ENCODE results near the gene USP40. TPM values are rescaled to one million over a fixed set of nuclear protein-coding genes. Genes with fewer than 3 reads are reported as not detected.

The USP40 gene
- polyA plus RNA-seq, 4 donors = 19.3 to 40.9 (median 30.6) TPM

DNA sequence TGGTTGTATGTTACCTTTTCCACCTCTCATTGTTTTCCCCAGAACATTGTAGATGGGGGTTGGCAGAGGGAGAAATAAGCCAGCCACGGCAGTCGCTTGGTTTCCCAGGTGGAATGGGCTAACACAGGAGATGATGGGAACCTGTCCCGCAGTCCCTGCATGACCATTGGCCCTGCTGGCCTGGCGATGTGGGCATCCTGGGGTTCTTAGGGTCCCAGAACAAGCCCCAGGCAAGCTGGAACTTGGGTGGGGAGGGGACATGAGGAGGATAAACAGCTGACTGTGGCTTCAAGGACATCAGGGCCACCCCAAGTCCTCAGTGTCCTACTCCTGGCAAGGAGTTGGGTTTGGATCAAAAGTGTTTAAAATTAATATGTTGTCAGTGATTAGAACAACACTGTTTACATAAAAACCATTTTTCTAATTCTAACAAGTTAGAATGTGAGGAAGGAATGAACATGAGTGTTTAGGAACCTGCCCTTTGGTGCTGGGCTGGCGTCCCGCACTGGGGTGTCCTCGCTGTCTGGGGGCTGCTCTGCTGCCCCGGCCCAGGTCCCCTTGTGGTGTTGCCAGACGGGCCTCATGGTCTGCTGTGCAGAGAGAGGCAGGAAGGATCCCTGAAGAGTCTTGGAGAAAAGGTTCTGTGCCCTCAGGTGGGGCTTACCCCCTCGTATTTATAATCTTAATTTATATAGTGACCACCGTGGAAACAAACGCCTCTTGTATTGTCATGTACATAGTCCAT is 95.1 kb downstream of the USP40 start:
- no peak for FAIRE-seq
- no peak for DNase-seq
- Histone ChIP-seq H3K36me3 (ENCODE audit: control insufficient read depth in 3 of 3, insufficient read depth in 2 of 3, low read depth in 1 of 3, low read length in 3 of 3) (peaks cover 7 to 79% (median 38%) of the 10 kb centered on the region in 3 donors), H3K27me3 (ENCODE audit: control insufficient read depth in 3 of 3, insufficient read depth in 3 of 3, low read length in 3 of 3) (no peaks in the 10 kb centered on the region), H3K9me3 (ENCODE audit: control insufficient read depth in 2 of 2, insufficient read depth in 1 of 2, low read depth in 1 of 2, low read length in 1 of 2) (peaks cover 0 to 8% of the 10 kb centered on the region in 2 donors), H3K4me3 (ENCODE audit: low read depth in 1 of 3, low read length in 3 of 3) (no peak overlapping the region), H3K4me1 (ENCODE audit: control insufficient read depth in 3 of 3, insufficient read depth in 2 of 3, low read depth in 1 of 3, low read length in 2 of 3) (peaks cover 0 to 7% (median 0%) of the 10 kb centered on the region in 3 donors), H3K27ac (ENCODE audit: low read depth in 1 of 3, low read length in 2 of 3) (no peak overlapping the region)
- 92 to 95% (median 94%) methylated on average over 12 of the region's 12 CpGs for WGBS, 3 donors

DNA sequence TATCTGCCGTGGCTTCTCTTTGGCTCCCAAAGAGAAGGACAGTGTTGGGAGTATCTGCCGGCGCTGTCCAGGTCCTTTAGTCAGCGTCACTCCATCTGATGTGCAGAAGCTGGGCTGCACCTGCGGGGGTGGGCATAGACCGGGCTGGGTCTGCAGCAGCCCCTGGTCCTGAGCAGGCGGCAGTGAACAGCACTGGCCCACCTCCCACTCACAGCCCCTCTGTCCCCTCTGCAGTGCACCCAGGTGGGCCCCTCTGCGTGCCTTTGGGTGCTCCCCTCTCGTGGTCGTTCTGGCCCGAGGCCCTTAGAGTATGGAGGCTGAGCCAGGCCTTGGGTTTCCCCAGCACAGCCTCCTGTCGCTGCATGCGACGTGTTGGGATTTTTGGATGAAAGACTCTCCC is 95.7 kb downstream of the USP40 start:
- no peak overlapping the region for H3K4me3 ChIP-seq (ENCODE audit: low read depth in 1 of 3, low read length in 3 of 3)
- peaks cover 0 to 8% of the 10 kb centered on the region in 2 donors for H3K9me3 ChIP-seq (ENCODE audit: control insufficient read depth in 2 of 2, insufficient read depth in 1 of 2, low read depth in 1 of 2, low read length in 1 of 2)
- H3K4me1 ChIP-seq (ENCODE audit: control insufficient read depth in 3 of 3, insufficient read depth in 2 of 3, low read depth in 1 of 3, low read length in 2 of 3) = peaks cover 0 to 7% (median 0%) of the 10 kb centered on the region in 3 donors
- H3K36me3 ChIP-seq (ENCODE audit: control insufficient read depth in 3 of 3, insufficient read depth in 2 of 3, low read depth in 1 of 3, low read length in 3 of 3) = peaks cover 7 to 74% (median 39%) of the 10 kb centered on the region in 3 donors
- no peak for DNase-seq
- H3K27me3 ChIP-seq (ENCODE audit: control insufficient read depth in 3 of 3, insufficient read depth in 3 of 3, low read length in 3 of 3) = no peaks in the 10 kb centered on the region
- no peak for FAIRE-seq
- WGBS, 3 donors = 89 to 98% (median 95%) methylated on average over 14 of the region's 14 CpGs
- H3K27ac ChIP-seq (ENCODE audit: low read depth in 1 of 3, low read length in 2 of 3) = peak overlapping the region in 2 of 3 donors; percentile 36 to 76

DNA sequence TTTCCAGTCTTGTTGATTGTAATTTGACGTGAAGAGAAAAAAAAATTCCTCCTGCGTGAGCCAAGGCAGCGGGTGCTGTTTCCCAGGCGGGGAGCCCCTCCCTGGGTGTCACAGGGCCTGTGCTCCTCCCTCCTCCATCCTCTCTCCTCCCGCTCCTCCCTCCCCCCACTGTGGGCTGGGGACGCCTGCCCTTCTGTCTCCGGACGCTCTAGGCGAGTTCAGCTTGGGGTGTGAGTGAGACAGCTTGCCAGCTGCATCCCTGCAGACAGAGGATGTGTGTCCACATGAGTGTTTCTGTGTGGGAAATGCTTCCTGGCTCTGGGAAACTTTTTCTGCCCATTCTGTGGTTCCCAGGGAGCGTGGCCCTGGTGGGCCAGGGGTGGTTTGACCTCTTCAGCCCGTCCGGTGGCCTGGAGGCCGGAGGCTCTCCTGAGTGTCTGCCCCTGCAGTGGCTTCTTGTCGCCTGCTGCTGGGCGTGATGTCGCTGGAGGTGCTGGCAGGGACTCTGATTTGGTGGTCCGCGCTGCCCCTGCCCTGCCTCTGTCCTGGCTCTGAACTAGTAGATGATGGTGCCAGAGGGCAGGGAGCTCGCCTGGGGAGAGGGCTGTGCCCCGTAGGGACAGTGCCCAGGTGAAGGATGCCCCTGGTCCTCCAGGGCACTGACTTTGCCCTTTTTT is 96.4 kb downstream of the USP40 start:
- H3K4me1 ChIP-seq (ENCODE audit: control insufficient read depth in 3 of 3, insufficient read depth in 2 of 3, low read depth in 1 of 3, low read length in 2 of 3) = peaks cover 0 to 7% (median 0%) of the 10 kb centered on the region in 3 donors
- no peak overlapping the region for H3K4me3 ChIP-seq (ENCODE audit: low read depth in 1 of 3, low read length in 3 of 3)
- FAIRE-seq (no peak), DNase-seq (peak in 1 of 2 donors; percentile 43)
- peak overlapping the region in 2 of 3 donors; percentile 36 to 76 for H3K27ac ChIP-seq (ENCODE audit: low read depth in 1 of 3, low read length in 2 of 3)
- peaks cover 7 to 73% (median 36%) of the 10 kb centered on the region in 3 donors for H3K36me3 ChIP-seq (ENCODE audit: control insufficient read depth in 3 of 3, insufficient read depth in 2 of 3, low read depth in 1 of 3, low read length in 3 of 3)
- WGBS, 3 donors = 70 to 93% (median 87%) methylated on average over 20 of the region's 20 CpGs
- H3K9me3 ChIP-seq (ENCODE audit: control insufficient read depth in 2 of 2, insufficient read depth in 1 of 2, low read depth in 1 of 2, low read length in 1 of 2) = peaks cover 0 to 8% of the 10 kb centered on the region in 2 donors
- no peaks in the 10 kb centered on the region for H3K27me3 ChIP-seq (ENCODE audit: control insufficient read depth in 3 of 3, insufficient read depth in 3 of 3, low read length in 3 of 3)

DNA sequence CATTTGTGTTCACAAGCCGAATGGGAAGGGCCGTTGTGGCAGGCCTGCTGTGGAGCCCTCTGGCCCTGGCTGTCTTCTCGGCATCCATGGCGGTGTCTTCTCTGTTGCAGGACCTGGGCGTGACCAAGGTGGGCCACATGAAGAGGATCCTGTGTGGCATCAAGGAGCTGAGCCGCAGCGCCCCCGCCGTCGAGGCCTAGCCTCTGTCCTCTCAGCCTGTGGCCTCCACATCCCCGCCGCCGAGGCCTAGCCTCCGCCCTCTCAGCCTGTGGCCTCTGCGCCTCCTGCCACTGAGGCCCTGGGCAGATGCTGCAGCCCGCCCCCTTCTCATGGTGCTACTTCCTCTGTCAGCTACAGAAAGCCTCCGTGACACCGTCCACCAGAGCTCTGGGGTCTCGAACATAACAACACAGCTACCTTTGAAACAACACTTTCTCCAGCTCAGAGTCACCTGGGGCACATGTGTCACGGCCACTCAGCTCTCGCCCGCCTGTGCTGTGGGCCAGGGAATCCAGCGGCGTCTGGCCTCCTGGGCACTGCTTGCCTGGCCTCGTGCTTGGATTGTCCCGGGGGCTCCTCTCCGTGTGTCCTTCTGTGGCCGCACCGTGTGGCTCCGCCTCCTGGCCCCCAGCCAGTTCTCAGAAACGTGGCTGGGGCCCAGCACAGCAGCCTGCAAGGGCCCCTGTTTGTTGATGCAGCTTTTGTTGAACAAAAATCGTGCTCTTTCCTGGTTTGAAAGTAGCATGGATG is 97.1 kb downstream of the USP40 start:
- peak in 1 of 2 donors; percentile 28 for DNase-seq
- Histone ChIP-seq H3K27me3 (ENCODE audit: control insufficient read depth in 3 of 3, insufficient read depth in 3 of 3, low read length in 3 of 3) (no peaks in the 10 kb centered on the region), H3K4me1 (ENCODE audit: control insufficient read depth in 3 of 3, insufficient read depth in 2 of 3, low read depth in 1 of 3, low read length in 2 of 3) (peaks cover 0 to 5% (median 0%) of the 10 kb centered on the region in 3 donors), H3K36me3 (ENCODE audit: control insufficient read depth in 3 of 3, insufficient read depth in 2 of 3, low read depth in 1 of 3, low read length in 3 of 3) (peaks cover 11 to 79% (median 42%) of the 10 kb centered on the region in 3 donors), H3K4me3 (ENCODE audit: low read depth in 1 of 3, low read length in 3 of 3) (no peak overlapping the region), H3K9me3 (ENCODE audit: control insufficient read depth in 2 of 2, insufficient read depth in 1 of 2, low read depth in 1 of 2, low read length in 1 of 2) (peaks cover 0 to 8% of the 10 kb centered on the region in 2 donors), H3K27ac (ENCODE audit: low read depth in 1 of 3, low read length in 2 of 3) (peak overlapping the region; percentile 21 to 76 (median 36))
- WGBS, 3 donors = 75 to 80% (median 79%) methylated on average over 32 of the region's 32 CpGs
- no peak for FAIRE-seq

DNA sequence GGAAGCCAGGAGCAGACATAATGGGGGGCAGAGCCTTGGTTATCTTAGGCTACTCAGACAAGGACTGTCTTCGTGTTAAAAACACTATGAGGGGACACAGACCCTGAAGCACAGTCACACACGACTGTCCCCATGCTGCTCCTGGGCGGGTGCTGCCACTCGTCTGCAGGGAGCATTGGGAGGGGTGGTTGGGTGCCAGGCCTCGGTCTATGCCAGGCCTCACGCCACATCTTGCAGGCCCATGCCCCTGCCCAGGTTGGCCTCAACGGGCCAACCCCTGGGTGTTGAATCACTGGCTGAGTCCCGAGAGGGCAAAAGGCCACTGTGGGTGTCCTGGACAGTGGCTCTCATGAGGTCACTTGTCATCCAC is 97.9 kb downstream of the USP40 start:
- Histone ChIP-seq H3K36me3 (ENCODE audit: control insufficient read depth in 3 of 3, insufficient read depth in 2 of 3, low read depth in 1 of 3, low read length in 3 of 3) (peaks cover 11 to 81% (median 49%) of the 10 kb centered on the region in 3 donors), H3K4me3 (ENCODE audit: low read depth in 1 of 3, low read length in 3 of 3) (no peak overlapping the region), H3K9me3 (ENCODE audit: control insufficient read depth in 2 of 2, insufficient read depth in 1 of 2, low read depth in 1 of 2, low read length in 1 of 2) (peaks cover 0 to 8% of the 10 kb centered on the region in 2 donors), H3K27ac (ENCODE audit: low read depth in 1 of 3, low read length in 2 of 3) (no peak overlapping the region), H3K27me3 (ENCODE audit: control insufficient read depth in 3 of 3, insufficient read depth in 3 of 3, low read length in 3 of 3) (no peaks in the 10 kb centered on the region), H3K4me1 (ENCODE audit: control insufficient read depth in 3 of 3, insufficient read depth in 2 of 3, low read depth in 1 of 3, low read length in 2 of 3) (peaks cover 0 to 3% (median 0%) of the 10 kb centered on the region in 3 donors)
- no peak for FAIRE-seq
- DNase-seq = no peak
- WGBS, 3 donors = 93 to 99% (median 94%) methylated on average over 8 of the region's 8 CpGs

DNA sequence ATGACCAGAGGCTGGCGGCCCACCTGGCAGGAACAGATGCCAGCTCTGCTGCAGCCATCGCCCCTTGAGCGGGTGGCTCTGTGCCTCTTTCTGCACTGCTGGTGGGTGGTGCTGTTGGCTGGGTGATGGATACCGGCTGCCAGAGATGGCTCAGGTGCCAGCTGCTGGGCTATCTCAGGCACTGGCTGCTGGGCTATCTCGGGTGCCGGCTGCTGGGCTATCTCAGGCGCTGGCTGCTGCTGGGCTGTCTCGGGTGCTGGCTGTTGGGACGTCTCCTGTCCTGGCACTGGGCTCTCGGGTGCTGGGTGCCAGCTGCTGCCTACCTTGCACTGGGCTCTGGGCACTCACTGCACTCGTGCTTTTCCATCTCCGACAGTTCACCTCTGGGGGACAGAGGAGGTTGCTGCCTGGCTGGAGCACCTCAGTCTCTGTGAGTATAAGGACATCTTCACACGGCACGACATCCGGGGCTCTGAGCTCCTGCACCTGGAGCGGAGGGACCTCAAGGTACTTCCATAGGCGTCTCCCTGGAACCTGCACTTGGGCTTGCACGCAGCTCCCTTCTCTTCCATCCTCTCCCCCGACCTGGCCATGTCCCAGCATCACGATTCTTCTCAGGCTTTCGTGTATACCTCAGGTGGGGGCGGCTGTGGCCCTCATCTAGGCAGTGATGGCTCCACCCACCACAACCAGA is 98.4 kb downstream of the USP40 start:
- peaks cover 11 to 80% (median 51%) of the 10 kb centered on the region in 3 donors for H3K36me3 ChIP-seq (ENCODE audit: control insufficient read depth in 3 of 3, insufficient read depth in 2 of 3, low read depth in 1 of 3, low read length in 3 of 3)
- DNase-seq = no peak

DNA sequence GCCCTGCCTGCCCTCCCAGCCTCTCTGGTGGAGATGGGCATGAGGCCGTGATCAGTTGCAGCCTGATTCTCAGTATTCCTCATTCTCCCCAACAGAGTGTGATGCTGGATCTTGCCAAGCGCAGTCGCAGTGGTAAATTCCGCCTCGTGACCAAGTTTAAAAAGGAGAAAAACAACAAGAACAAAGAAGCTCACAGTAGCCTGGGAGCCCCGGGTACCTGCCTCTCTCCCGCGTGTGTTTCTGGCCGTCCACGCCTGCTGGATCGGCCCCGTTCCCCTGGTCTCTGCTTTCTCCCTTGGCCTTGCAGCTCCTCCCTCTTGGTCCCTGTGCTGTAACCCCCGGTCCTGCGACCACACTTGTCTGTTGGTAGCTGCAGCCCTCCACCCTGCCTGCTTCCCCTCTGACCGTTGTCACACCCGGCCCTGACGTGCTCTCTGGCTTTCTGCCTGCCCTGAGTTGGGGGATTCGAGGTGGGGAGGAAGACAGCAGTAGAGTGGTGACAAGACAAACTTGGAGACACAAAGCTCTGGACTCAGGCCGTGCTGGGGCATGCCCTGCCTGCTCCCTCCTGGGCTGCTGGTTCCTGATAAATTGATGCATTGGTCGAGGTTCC is 99.5 kb downstream of the USP40 start:
- H3K4me1 ChIP-seq (ENCODE audit: control insufficient read depth in 3 of 3, insufficient read depth in 2 of 3, low read depth in 1 of 3, low read length in 2 of 3) = peaks cover 0 to 3% (median 0%) of the 10 kb centered on the region in 3 donors
- no peak for DNase-seq
- WGBS, 3 donors = 91 to 97% (median 94%) methylated on average over 20 of the region's 20 CpGs
- no peak overlapping the region for H3K4me3 ChIP-seq (ENCODE audit: low read depth in 1 of 3, low read length in 3 of 3)
- H3K36me3 ChIP-seq (ENCODE audit: control insufficient read depth in 3 of 3, insufficient read depth in 2 of 3, low read depth in 1 of 3, low read length in 3 of 3) = peaks cover 14 to 82% (median 56%) of the 10 kb centered on the region in 3 donors
- no peak for FAIRE-seq
- no peaks in the 10 kb centered on the region for H3K27me3 ChIP-seq (ENCODE audit: control insufficient read depth in 3 of 3, insufficient read depth in 3 of 3, low read length in 3 of 3)
- H3K9me3 ChIP-seq (ENCODE audit: control insufficient read depth in 2 of 2, insufficient read depth in 1 of 2, low read depth in 1 of 2, low read length in 1 of 2) = peaks cover 0 to under 1% of the 10 kb centered on the region in 2 donors
- H3K27ac ChIP-seq (ENCODE audit: low read depth in 1 of 3, low read length in 2 of 3) = no peak overlapping the region

More for the DNA sequence above, 98.4 kb downstream of the USP40 start:
- no peaks in the 10 kb centered on the region for H3K27me3 ChIP-seq (ENCODE audit: control insufficient read depth in 3 of 3, insufficient read depth in 3 of 3, low read length in 3 of 3)
- H3K4me3 ChIP-seq (ENCODE audit: low read depth in 1 of 3, low read length in 3 of 3) = no peak overlapping the region
- no peak overlapping the region for H3K27ac ChIP-seq (ENCODE audit: low read depth in 1 of 3, low read length in 2 of 3)
- FAIRE-seq = no peak
- WGBS, 3 donors = 93 to 95% (median 95%) methylated on average over 21 to 22 of the region's 22 CpGs
- H3K4me1 ChIP-seq (ENCODE audit: control insufficient read depth in 3 of 3, insufficient read depth in 2 of 3, low read depth in 1 of 3, low read length in 2 of 3) = peaks cover 0 to 3% (median 0%) of the 10 kb centered on the region in 3 donors
- H3K9me3 ChIP-seq (ENCODE audit: control insufficient read depth in 2 of 2, insufficient read depth in 1 of 2, low read depth in 1 of 2, low read length in 1 of 2) = peaks cover 0 to 8% of the 10 kb centered on the region in 2 donors
